Stimulated activated naive CD8-positive, alpha-beta T cell treated with anti-CD3 and anti-CD28 coated beads, Interleukin-15, Interleukin-2, amounts not matched to agents 100 ng/mL and 50 ng/mL, for 24 hours (primary cell): Measurements from ENCODE around the gene ELK3.
A peak's percentile ranks its signal among the peaks of the same experiment; 100 is the strongest.

Source experiments
- H3K27ac Mint-ChIP-seq: one replicate; pipeline ENCODE4 v1.8.0; 2021; ENCODE audit warnings: mild to moderate bottlenecking, mixed read lengths
- H3K27me3 Mint-ChIP-seq: one replicate; pipeline ENCODE4 v1.8.0; 2021; ENCODE audit warnings: mixed read lengths
- H3K36me3 Mint-ChIP-seq: one replicate; pipeline ENCODE4 v1.8.0; 2021; ENCODE audit warnings: low read depth, mixed read lengths
- H3K4me1 Mint-ChIP-seq: one replicate; pipeline ENCODE4 v1.8.0; 2021; ENCODE audit warnings: low read depth, mixed read lengths
- H3K4me3 Mint-ChIP-seq: one replicate; pipeline ENCODE4 v1.8.0; 2021; ENCODE audit warnings: mild to moderate bottlenecking, mixed read lengths
- H3K9me3 Mint-ChIP-seq: one replicate; pipeline ENCODE4 v1.8.0; 2021; ENCODE audit warnings: mixed read lengths

Gene ELK3

DNA sequence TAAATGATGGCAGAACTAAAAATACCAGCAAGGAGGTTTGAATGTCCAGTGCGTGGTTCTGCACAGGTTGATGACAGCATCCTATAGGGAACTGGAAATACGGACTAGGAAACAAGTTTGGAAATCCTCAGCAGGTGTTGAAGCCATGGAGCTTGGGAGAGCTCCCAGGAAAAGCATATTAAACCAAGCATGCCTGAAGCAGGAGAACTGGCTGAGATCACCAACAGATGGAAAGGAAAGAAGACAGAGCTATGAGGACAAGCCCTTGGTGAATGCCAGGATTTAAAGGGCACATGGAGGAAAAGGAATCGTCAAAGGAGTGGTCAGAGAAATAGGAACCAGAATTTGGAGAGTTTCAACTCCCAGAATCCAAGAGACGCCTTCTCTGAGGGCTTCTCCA is 21.2 kb upstream of the ELK3 start:
- Mint-ChIP-seq H3K27ac (no peak overlapping the region), H3K36me3 (peaks cover 5% of the 10 kb centered on the region), H3K27me3 (no peaks in the 10 kb centered on the region), H3K9me3 (peaks cover 14% of the 10 kb centered on the region), H3K4me3 (no peak overlapping the region), H3K4me1 (peaks cover 21% of the 10 kb centered on the region)

DNA sequence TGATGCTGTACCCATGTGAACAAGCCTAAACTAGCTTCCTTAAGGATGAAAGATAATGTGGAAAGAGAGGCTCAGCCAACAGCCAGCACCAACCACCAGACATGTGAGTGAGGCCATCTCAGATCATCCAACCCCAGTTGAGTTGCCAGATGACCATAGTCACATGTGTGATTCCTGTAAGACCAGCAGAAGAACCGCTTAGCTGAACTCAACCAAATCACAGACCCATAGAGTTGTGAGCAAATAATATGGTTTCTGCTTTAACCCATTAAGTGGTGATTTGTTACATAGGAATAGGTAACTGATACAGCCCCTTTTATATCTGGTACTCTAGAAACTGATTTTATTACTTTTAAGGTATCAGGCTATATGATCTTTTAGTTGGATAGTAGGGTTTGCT is 17.6 kb upstream of the ELK3 start:
- H3K27ac Mint-ChIP-seq, result peak overlapping the region; percentile 87
- peaks cover 19% of the 10 kb centered on the region for H3K9me3 Mint-ChIP-seq
- H3K4me3 Mint-ChIP-seq, result peak overlapping the region; percentile 45
- peaks cover 28% of the 10 kb centered on the region for H3K4me1 Mint-ChIP-seq
- peaks cover 5% of the 10 kb centered on the region for H3K36me3 Mint-ChIP-seq
- H3K27me3 Mint-ChIP-seq, result no peaks in the 10 kb centered on the region

DNA sequence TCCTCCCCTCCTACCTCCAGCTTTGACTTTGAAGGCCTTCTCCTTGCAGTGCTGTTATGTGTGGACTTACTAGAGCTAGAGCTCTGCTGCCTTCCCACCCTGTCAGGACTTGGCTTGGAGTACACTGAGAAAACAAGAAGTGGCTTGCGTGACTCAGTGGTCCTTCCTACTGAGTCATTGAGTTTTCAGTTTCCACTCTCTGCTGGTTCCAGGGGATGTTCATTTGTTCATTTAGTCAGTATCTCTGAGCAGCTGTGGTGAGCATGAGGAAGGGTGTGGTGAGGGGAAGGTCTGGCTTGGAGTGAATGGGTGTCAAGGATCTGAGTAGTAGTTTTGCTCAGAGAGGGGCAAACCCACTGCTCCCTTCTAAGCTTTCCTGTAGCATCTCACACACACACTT is 17.2 kb upstream of the ELK3 start:
- H3K4me3 Mint-ChIP-seq, result peak overlapping the region; percentile 45
- H3K27ac Mint-ChIP-seq, result peak overlapping the region; percentile 87

DNA sequence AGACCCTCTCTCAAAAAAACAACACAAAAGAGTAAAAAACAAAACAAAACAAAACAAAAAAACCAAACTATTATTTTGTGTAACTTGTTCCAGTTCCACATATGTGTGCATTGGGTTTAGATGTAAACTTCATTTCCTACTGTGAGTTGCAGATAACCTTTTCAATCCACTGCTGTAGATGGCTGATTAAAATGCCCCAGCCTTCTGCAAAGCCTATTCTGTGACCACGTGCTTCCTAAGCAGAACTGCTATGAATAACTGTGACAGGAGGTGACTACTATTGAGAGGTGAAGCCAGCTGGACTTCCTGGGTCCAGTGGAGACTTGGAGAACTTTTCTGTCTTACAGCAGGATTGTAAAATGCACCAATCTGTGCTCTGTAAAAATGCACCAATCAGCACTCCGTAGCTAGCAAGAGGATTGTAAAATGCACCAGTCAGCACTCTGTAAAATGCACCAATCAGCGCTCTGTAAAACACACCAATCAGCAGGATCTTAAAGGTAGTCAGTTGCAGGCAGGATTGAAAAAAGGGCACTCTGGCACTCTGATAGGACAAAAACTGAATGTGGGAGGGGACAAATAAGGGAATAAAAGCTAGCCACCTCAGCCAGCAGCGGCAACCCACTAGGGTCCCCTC is 10.3 kb upstream of the ELK3 start:
- Mint-ChIP-seq H3K4me3 (no peak overlapping the region), H3K4me1 (peaks cover 25% of the 10 kb centered on the region), H3K9me3 (peaks cover 8% of the 10 kb centered on the region), H3K27ac (no peak overlapping the region), H3K36me3 (no peaks in the 10 kb centered on the region), H3K27me3 (no peaks in the 10 kb centered on the region)

More for the DNA sequence above, 17.2 kb upstream of the ELK3 start:
- H3K9me3 Mint-ChIP-seq, result peaks cover 22% of the 10 kb centered on the region
- peaks cover 5% of the 10 kb centered on the region for H3K36me3 Mint-ChIP-seq
- no peaks in the 10 kb centered on the region for H3K27me3 Mint-ChIP-seq
- peaks cover 28% of the 10 kb centered on the region for H3K4me1 Mint-ChIP-seq

DNA sequence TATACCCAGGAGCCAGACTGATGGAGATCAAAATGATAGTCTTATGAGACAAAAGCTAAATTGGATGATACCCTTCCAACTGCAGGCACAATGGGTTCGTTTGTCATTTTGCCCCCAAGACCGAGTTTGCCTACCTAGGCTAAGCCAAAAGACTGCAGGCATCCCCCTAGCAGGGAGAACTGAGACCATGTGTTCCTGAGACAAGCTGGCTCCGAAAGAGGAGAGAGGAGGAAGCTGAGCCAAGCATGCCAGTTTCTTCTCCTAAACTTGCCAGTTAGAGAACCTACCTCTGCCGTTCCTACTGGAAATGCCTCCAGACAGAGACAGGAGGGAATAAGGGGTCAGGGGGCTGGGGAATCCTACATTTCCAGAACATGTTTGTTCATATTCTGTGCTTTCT is 8.3 kb upstream of the ELK3 start:
- H3K27ac Mint-ChIP-seq, result no peak overlapping the region
- peaks cover 35% of the 10 kb centered on the region for H3K4me1 Mint-ChIP-seq
- no peak overlapping the region for H3K4me3 Mint-ChIP-seq

DNA sequence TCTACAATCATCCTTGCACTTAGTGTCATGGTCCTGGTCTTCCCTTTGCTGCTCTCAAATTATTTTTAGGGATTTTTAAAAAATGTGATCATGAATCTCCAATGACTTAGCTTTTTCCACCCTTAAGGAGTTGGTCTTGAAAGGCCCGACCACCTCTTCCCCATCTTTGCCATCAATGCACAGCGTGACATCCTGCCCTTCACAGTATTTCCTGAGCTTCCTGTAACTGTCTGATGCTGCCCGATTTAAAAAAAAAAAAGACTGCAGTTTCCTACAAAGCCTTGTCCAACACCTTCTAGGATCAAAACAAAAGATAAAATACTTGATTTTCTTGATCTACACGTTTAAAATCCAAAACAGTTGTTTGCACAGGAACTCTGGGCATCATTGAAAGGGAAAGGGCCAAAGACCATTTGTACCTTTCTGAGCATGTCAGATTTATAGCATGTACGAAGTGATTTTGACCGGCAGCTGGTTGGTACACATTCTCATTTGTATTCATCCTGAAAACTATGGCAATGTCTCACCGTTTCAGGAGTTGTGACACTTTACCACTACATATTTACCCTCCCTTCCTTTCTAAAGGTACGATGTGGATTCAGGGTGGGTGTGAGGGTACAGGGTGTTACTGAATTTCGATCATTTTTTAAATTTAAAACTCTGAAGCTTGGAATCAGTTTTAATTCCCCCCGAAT is 7.4 kb upstream of the ELK3 start:
- Mint-ChIP-seq H3K4me1 (peaks cover 35% of the 10 kb centered on the region), H3K36me3 (no peaks in the 10 kb centered on the region), H3K27ac (no peak overlapping the region), H3K9me3 (peaks cover under 1% of the 10 kb centered on the region), H3K27me3 (no peaks in the 10 kb centered on the region), H3K4me3 (no peak overlapping the region)

More for the DNA sequence above, 8.3 kb upstream of the ELK3 start:
- no peaks in the 10 kb centered on the region for H3K27me3 Mint-ChIP-seq
- H3K36me3 Mint-ChIP-seq, result no peaks in the 10 kb centered on the region
- peaks cover 5% of the 10 kb centered on the region for H3K9me3 Mint-ChIP-seq

DNA sequence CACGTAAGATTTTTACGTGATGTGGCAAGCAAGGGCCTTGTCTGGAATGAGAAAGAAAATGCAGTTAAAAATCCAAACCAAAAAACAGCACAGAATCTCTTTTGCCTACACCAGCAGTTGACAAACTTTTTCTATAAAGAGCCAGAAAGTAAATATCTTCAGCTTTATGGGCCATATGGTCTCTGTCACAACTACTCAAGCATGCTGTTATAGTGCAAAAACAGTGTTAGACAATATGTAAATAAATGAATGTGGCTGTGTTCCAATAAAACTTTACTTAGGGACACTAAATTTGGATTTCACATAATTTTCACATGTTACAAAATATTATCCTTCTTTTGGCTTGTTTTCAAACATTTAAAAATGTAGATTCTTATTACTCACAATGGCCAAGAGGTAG is 6.2 kb upstream of the ELK3 start:
- H3K27me3 Mint-ChIP-seq, result no peaks in the 10 kb centered on the region
- no peak overlapping the region for H3K4me3 Mint-ChIP-seq
- no peak overlapping the region for H3K27ac Mint-ChIP-seq
- H3K4me1 Mint-ChIP-seq, result peaks cover 46% of the 10 kb centered on the region
- no peaks in the 10 kb centered on the region for H3K36me3 Mint-ChIP-seq
- H3K9me3 Mint-ChIP-seq, result no peaks in the 10 kb centered on the region

DNA sequence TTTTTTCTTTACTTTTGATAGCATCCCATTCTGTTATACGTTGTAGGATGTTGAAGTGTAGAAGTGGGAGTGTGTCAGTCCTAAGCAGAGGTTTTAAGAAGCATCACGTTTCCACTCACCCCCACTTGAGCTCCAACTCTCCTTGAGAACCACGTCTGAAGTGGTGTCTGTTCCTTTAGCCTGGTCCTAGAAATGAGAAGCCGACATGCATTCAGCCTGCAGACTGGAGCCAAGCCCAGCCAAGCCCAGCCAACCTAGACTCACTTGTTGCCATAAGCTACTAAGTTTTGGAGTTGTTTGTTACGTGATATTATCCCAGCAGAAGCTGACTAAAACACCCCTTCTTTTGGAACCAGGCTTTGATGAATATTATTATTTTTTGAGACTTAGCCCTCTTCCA is 4.4 kb upstream of the ELK3 start:
- H3K27me3 Mint-ChIP-seq, result no peaks in the 10 kb centered on the region
- peaks cover 55% of the 10 kb centered on the region for H3K4me1 Mint-ChIP-seq

DNA sequence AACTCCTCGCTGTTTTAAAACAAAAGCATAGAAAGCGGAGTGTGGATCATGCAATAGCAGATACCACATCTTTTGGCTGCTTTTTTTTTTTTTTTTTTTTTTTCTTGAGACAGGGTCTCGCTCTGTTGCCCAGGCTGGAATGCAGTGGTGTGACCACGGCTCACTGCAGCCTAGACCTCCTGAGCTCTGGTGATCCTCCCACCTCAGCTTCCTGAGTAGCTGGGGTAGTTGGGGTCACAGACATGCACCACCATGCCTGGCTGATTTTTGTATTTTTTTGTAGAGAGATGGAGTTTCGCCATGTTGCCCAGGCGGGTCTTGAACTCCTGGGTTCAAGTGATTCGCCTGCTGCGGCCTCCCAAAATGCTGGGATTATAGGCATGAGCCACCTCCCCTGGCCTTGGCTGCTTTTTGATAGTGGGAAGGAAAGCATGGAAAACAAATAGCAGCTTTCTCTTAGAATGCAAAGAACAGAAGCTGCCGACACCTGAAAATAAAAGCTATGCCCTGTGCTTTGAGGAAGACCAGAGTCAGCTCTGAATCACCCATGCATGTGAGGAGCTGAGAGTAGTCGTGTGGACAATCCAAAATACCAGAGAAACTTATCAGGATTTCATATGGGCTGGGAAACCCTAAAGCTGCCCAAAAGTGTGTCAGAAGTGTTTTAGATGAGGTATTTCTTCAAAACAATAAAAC is 3.6 kb upstream of the ELK3 start:
- H3K4me3 Mint-ChIP-seq, result peak overlapping the region; percentile 11
- H3K4me1 Mint-ChIP-seq, result peaks cover 59% of the 10 kb centered on the region
- no peaks in the 10 kb centered on the region for H3K36me3 Mint-ChIP-seq
- H3K27me3 Mint-ChIP-seq, result no peaks in the 10 kb centered on the region
- H3K9me3 Mint-ChIP-seq, result no peaks in the 10 kb centered on the region
- no peak overlapping the region for H3K27ac Mint-ChIP-seq

More for the DNA sequence above, 4.4 kb upstream of the ELK3 start:
- Mint-ChIP-seq H3K4me3 (no peak overlapping the region), H3K9me3 (no peaks in the 10 kb centered on the region), H3K27ac (no peak overlapping the region), H3K36me3 (no peaks in the 10 kb centered on the region)

DNA sequence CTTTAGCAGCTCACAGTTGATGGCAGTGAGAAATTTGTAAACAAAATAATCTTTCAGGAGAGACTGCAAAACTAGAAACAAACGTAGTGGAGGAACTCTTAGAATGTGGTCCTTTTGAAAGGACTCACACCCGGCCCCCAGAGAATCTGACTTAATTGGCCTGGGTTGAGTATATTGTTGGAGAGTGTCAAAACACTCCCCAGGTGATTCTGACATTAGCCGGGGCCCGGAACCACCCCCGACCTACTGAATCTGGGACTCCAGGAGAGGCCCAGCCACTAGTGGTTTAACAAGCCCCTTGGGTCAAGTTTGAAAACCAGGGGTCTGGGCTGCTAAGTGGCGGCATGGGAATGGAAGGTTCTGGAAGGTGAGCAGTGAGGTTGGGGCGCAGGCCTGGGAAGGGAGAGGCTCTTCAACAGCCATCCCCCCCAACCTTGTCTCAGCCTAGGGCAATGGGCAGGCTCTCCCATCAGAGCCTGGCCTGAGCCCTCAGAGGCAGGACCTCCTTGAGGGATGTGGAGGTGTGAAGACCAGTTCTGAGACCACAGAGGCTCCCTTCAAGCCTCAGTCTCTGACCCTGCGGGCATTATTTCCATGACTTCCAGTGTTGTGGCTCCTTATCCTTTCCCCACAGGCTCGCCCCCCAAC is 1.1 kb upstream of the ELK3 start:
- no peaks in the 10 kb centered on the region for H3K27me3 Mint-ChIP-seq
- H3K4me3 Mint-ChIP-seq, result peak overlapping the region; percentile 80
- H3K4me1 Mint-ChIP-seq, result peaks cover 65% of the 10 kb centered on the region
- H3K36me3 Mint-ChIP-seq, result no peaks in the 10 kb centered on the region
- H3K9me3 Mint-ChIP-seq, result no peaks in the 10 kb centered on the region
- peak overlapping the region; percentile 90 for H3K27ac Mint-ChIP-seq

DNA sequence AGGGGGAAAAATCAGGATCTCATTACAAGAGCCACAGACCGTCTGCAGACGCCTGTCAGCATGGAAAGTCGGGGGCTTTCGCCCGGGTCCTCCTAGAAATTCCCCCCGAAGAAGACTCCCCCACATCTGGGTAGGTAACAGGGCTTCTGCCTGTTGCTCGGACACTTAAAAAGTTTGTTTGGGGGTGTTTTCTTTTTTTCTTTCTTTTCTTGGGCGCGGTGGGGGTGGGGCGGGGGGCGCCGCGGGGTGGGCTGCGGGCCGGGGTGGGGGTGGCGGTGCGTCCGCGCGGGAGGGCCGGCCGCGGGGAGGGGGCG is 358 bp downstream of the ELK3 start:
- Mint-ChIP-seq H3K4me3 (peak overlapping the region; percentile 87), H3K9me3 (no peaks in the 10 kb centered on the region), H3K27me3 (no peaks in the 10 kb centered on the region), H3K27ac (peak overlapping the region; percentile 91), H3K36me3 (no peaks in the 10 kb centered on the region), H3K4me1 (peaks cover 75% of the 10 kb centered on the region)

DNA sequence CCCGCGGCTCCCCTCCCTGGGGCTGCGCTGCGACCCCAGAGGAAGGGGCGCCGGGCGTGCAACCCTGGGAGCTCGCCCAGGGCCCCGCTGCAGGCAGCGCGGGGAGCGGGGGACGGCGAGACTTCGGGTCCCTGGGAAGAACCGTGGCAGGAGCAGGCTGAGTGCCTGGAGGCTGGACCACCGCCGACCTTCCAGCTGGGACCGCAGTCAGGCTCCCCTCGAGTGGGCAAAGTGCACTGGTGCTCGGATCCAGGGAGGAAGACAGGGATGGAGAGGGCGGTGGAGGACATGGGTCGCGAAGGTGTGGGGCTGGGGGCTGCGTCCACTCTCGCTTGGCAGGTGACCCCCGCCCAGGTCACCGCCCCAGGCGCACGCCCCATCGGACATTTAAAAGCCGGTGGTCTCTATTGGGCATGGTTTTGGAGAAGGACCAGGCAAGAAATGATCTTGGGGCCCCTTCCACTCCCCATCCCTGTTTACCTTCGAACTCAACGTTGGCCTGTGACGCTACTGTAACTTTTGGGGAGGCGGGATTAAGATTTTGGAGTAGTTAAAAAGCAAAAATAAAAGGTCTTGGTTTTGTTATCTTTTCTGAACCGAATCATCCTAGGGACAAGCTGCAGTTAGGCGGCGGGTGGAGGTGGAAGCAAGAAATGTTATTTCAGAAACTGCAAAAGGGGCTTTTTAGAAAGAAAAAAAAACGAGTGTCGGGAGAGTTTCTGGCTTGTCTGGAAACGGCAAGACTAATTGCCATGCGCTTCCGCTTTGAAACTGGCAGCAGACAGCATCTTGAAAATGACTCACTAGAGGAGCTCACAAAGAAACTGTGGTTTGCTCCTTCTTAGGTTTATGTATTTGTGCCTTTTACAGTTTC is 1.0 kb downstream of the ELK3 start:
- H3K27ac Mint-ChIP-seq, result peak overlapping the region; percentile 99
- no peaks in the 10 kb centered on the region for H3K9me3 Mint-ChIP-seq
- no peaks in the 10 kb centered on the region for H3K27me3 Mint-ChIP-seq
- peaks cover 2% of the 10 kb centered on the region for H3K36me3 Mint-ChIP-seq
- peak overlapping the region; percentile 98 for H3K4me3 Mint-ChIP-seq
- H3K4me1 Mint-ChIP-seq, result peaks cover 72% of the 10 kb centered on the region

DNA sequence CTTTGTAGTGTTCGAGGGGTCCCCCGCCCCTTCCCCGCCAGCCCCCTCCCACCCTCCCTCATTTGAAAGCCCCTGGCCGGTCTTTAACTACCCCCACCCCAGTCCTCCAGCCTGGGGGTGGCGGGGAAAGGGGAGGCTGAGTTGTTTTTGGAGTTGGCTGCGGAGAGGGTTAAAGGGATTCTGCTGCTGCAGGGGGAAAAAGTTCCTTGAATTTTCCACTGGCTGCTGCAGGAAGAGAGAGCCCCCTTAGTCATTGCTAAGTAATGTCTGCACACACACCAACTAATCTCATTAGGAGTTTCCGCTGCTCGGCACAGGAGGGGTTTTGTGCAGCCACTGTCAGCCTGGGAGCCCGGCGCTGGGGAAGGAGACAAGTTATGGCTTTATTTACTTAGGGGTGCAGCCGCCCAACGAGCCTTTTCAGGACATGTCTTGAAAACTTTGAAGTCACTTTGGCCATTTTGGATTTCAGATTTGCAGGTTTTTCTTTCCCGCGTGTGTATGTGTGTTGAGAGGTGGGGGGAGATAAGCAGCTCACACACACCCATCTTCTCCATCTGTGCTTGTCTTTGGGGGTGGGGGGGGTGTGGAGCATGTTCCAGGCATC is 1.8 kb downstream of the ELK3 start:
- Mint-ChIP-seq H3K9me3 (no peaks in the 10 kb centered on the region), H3K27ac (peak overlapping the region; percentile 99), H3K4me3 (peak overlapping the region; percentile 98), H3K36me3 (peaks cover 4% of the 10 kb centered on the region), H3K4me1 (peaks cover 69% of the 10 kb centered on the region), H3K27me3 (no peaks in the 10 kb centered on the region)

DNA sequence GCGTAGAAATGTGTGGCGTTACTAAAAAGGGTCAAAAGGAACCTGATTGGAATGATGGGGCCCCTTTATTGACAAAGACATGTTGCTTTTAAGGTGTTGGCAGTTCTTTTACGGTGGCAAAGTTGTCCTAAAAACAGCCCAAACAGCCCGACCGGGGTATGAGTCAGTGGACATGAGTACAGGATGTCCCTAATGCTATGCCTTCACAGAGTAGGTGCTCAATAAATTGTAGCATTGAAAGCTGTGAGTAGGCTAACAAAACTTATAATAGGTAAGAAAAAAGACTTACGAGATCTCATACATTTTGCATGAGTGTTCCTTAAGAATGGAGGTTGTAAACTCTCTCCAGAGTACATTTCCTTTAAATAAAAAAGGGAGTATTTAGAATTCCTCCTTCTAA is 2.6 kb downstream of the ELK3 start:
- H3K4me3 Mint-ChIP-seq, result peak overlapping the region; percentile 98
- peaks cover 70% of the 10 kb centered on the region for H3K4me1 Mint-ChIP-seq
- H3K27ac Mint-ChIP-seq, result peak overlapping the region; percentile 99
- H3K9me3 Mint-ChIP-seq, result no peaks in the 10 kb centered on the region
- H3K36me3 Mint-ChIP-seq, result peaks cover 5% of the 10 kb centered on the region
- no peaks in the 10 kb centered on the region for H3K27me3 Mint-ChIP-seq
